Activated effector memory CD4-positive, alpha-beta T cell treated with Interleukin-2 at 50 U/mL for 16 hours (primary cell): ENCODE data around the gene C9orf85.
"Not testable (repeated sequence)": the region's sequence is repeated elsewhere in the genome, so short reads cannot be mapped to it uniquely, and the experiment has no call there.

Experiments used
- DNase-seq: peaks from one replicate; pipeline ENCODE4 v3.0.0-alpha.2; 2020

C9orf85 gene

GRCh38 chr9:71954652-71955051, 43.2 kb downstream of the C9orf85 start:
- not testable (repeated sequence) for DNase-seq

GRCh38 chr9:71955300-71955915, 44.0 kb downstream of the C9orf85 start:
- no peak for DNase-seq

GRCh38 chr9:71962328-71962727, 50.9 kb downstream of the C9orf85 start:
- no peak for DNase-seq

GRCh38 chr9:71963471-71963996, 52.1 kb downstream of the C9orf85 start:
- not testable (repeated sequence) for DNase-seq

- DNase-seq, result no peak
Measured at GRCh38 chr9:71965403-71965802, 54.0 kb downstream of the C9orf85 start.

- DNase-seq, result no peak
Measured at GRCh38 chr9:71966601-71967000, 55.2 kb downstream of the C9orf85 start.

GRCh38 chr9:71968541-71969090, 57.2 kb downstream of the C9orf85 start:
- DNase-seq, result no peak

GRCh38 chr9:71975833-71976232, 64.4 kb downstream of the C9orf85 start:
- no peak for DNase-seq

GRCh38 chr9:71977003-71977402, 65.6 kb downstream of the C9orf85 start:
- no peak for DNase-seq

GRCh38 chr9:71980266-71981190, 69.1 kb downstream of the C9orf85 start:
- no peak for DNase-seq

- DNase-seq, result no peak
Measured at GRCh38 chr9:71981944-71982343, 70.5 kb downstream of the C9orf85 start.

- no peak for DNase-seq
Measured at GRCh38 chr9:71984403-71984802, 73.0 kb downstream of the C9orf85 start.

- DNase-seq, result no peak
Measured at GRCh38 chr9:71984831-71985281, 73.4 kb downstream of the C9orf85 start.

GRCh38 chr9:71985297-71985911, 74.0 kb downstream of the C9orf85 start:
- no peak for DNase-seq

GRCh38 chr9:71986900-71987299, 75.5 kb downstream of the C9orf85 start:
- DNase-seq, result no peak

- no peak for DNase-seq
Measured at GRCh38 chr9:71987471-71988371, 76.3 kb downstream of the C9orf85 start.

- no peak for DNase-seq
Measured at GRCh38 chr9:71990466-71990865, 79.0 kb downstream of the C9orf85 start.

GRCh38 chr9:72005451-72005850, 94.0 kb downstream of the C9orf85 start:
- no peak for DNase-seq

GRCh38 chr9:72006501-72006900, 95.1 kb downstream of the C9orf85 start:
- DNase-seq, result no peak

- DNase-seq, result not testable (repeated sequence)
Measured at GRCh38 chr9:72007726-72008125, 96.3 kb downstream of the C9orf85 start.

GRCh38 chr9:72012646-72013045, 101.2 kb downstream of the C9orf85 start:
- no peak for DNase-seq

GRCh38 chr9:72013292-72013760, 101.9 kb downstream of the C9orf85 start:
- no peak for DNase-seq
